ENCODE data around the gene MMD. TPM values are rescaled to one million over a fixed set of nuclear protein-coding genes. Genes with fewer than 3 reads are reported as not detected.

The MMD gene
- total and polyA plus RNA-seq, 2 of the 13 experiments (the other 11 are each of a cell fraction or from before 2014, with no cell fraction given): 121 to 225 TPM

GRCh38 chr17:55421179-55421934 is at the start of gene MMD (continued):
- TF ChIP-seq, protein P1, sequence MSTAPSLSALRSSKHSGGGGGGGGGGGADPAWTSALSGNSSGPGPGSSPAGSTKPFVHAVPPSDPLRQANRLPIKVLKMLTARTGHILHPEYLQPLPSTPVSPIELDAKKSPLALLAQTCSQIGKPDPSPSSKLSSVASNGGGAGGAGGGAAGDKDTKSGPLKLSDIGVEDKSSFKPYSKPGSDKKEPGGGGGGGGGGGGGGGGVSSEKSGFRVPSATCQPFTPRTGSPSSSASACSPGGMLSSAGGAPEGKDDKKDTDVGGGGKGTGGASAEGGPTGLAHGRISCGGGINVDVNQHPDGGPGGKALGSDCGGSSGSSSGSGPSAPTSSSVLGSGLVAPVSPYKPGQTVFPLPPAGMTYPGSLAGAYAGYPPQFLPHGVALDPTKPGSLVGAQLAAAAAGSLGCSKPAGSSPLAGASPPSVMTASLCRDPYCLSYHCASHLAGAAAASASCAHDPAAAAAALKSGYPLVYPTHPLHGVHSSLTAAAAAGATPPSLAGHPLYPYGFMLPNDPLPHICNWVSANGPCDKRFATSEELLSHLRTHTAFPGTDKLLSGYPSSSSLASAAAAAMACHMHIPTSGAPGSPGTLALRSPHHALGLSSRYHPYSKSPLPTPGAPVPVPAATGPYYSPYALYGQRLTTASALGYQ (CRISPR knock-in tag; IDR thresholded peaks at IDR 0.05): 0 out of 2 replicates have a peak, but pooled peaks have one; percentile 6
- TF ChIP-seq IKZF4 (CRISPR knock-in tag; IDR thresholded peaks at IDR 0.05; ENCODE audit: borderline replicate concordance, low read depth, not compliant biosample characterization) (no peak), RELA (CRISPR knock-in tag; IDR thresholded peaks at IDR 0.05) (0 out of 2 replicates have a peak, but pooled peaks have one; percentile 26), ZNF12 (CRISPR knock-in tag; IDR thresholded peaks at IDR 0.05) (no peak), ZNF446 (CRISPR knock-in tag; IDR thresholded peaks at IDR 0.05) (peak; percentile 77), ZNF816 (CRISPR knock-in tag; IDR thresholded peaks at IDR 0.05; ENCODE audit: borderline replicate concordance) (peak; percentile 85; the same call in 1 of the 2 replicates), CENPT (CRISPR knock-in tag; IDR thresholded peaks at IDR 0.05; ENCODE audit: low read depth) (no peak), ZNF138 (CRISPR knock-in tag; IDR thresholded peaks at IDR 0.05; ENCODE audit: low read depth) (no peak; the same call in 1 of the 2 replicates), USF2 (IDR thresholded peaks at IDR 0.05; ENCODE audit: low read depth, low read length) (no peak), USF2 (CRISPR knock-in tag; IDR thresholded peaks at IDR 0.05; ENCODE audit: borderline replicate concordance) (peak; percentile 46; the same call in 1 of the 2 replicates)
- TF ChIP-seq, protein P2, sequence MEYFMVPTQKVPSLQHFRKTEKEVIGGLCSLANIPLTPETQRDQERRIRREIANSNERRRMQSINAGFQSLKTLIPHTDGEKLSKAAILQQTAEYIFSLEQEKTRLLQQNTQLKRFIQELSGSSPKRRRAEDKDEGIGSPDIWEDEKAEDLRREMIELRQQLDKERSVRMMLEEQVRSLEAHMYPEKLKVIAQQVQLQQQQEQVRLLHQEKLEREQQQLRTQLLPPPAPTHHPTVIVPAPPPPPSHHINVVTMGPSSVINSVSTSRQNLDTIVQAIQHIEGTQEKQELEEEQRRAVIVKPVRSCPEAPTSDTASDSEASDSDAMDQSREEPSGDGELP (IDR thresholded peaks at IDR 0.05; ENCODE audit: borderline replicate concordance, low read depth): peak; percentile 31; the same call in 1 of the 2 replicates
- TF ChIP-seq, protein P3, sequence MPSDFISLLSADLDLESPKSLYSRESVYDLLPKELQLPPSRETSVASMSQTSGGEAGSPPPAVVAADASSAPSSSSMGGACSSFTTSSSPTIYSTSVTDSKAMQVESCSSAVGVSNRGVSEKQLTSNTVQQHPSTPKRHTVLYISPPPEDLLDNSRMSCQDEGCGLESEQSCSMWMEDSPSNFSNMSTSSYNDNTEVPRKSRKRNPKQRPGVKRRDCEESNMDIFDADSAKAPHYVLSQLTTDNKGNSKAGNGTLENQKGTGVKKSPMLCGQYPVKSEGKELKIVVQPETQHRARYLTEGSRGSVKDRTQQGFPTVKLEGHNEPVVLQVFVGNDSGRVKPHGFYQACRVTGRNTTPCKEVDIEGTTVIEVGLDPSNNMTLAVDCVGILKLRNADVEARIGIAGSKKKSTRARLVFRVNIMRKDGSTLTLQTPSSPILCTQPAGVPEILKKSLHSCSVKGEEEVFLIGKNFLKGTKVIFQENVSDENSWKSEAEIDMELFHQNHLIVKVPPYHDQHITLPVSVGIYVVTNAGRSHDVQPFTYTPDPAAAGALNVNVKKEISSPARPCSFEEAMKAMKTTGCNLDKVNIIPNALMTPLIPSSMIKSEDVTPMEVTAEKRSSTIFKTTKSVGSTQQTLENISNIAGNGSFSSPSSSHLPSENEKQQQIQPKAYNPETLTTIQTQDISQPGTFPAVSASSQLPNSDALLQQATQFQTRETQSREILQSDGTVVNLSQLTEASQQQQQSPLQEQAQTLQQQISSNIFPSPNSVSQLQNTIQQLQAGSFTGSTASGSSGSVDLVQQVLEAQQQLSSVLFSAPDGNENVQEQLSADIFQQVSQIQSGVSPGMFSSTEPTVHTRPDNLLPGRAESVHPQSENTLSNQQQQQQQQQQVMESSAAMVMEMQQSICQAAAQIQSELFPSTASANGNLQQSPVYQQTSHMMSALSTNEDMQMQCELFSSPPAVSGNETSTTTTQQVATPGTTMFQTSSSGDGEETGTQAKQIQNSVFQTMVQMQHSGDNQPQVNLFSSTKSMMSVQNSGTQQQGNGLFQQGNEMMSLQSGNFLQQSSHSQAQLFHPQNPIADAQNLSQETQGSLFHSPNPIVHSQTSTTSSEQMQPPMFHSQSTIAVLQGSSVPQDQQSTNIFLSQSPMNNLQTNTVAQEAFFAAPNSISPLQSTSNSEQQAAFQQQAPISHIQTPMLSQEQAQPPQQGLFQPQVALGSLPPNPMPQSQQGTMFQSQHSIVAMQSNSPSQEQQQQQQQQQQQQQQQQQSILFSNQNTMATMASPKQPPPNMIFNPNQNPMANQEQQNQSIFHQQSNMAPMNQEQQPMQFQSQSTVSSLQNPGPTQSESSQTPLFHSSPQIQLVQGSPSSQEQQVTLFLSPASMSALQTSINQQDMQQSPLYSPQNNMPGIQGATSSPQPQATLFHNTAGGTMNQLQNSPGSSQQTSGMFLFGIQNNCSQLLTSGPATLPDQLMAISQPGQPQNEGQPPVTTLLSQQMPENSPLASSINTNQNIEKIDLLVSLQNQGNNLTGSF (CRISPR knock-in tag; IDR thresholded peaks at IDR 0.05): no peak
- TF ChIP-seq, protein P4, sequence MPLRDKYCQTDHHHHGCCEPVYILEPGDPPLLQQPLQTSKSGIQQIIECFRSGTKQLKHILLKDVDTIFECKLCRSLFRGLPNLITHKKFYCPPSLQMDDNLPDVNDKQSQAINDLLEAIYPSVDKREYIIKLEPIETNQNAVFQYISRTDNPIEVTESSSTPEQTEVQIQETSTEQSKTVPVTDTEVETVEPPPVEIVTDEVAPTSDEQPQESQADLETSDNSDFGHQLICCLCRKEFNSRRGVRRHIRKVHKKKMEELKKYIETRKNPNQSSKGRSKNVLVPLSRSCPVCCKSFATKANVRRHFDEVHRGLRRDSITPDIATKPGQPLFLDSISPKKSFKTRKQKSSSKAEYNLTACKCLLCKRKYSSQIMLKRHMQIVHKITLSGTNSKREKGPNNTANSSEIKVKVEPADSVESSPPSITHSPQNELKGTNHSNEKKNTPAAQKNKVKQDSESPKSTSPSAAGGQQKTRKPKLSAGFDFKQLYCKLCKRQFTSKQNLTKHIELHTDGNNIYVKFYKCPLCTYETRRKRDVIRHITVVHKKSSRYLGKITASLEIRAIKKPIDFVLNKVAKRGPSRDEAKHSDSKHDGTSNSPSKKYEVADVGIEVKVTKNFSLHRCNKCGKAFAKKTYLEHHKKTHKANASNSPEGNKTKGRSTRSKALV (CRISPR knock-in tag; IDR thresholded peaks at IDR 0.05): no peak
- TF ChIP-seq, protein P5, sequence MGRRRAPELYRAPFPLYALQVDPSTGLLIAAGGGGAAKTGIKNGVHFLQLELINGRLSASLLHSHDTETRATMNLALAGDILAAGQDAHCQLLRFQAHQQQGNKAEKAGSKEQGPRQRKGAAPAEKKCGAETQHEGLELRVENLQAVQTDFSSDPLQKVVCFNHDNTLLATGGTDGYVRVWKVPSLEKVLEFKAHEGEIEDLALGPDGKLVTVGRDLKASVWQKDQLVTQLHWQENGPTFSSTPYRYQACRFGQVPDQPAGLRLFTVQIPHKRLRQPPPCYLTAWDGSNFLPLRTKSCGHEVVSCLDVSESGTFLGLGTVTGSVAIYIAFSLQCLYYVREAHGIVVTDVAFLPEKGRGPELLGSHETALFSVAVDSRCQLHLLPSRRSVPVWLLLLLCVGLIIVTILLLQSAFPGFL (CRISPR knock-in tag; IDR thresholded peaks at IDR 0.05): no peak
